Measurements from ENCODE around the gene MATN1.

MATN1 gene

GRCh38 chr1:30701258-30701633 lies 22.1 kb downstream of the MATN1 start:
- DNase-seq (ENCODE audit: low spot score) = no peak
- in situ Hi-C loops (cut with MboI; ENCODE audit: low sequenced_read_pairs, unreplicated experiment) = loop anchor here (25.0 kb wide), 1 partner anchor 1464 kb away; the partner anchor contains the start of genes MECR and PTPRU
- no peak for TF ChIP-seq CTCF (IDR thresholded peaks at IDR 0.05; ENCODE audit: borderline replicate concordance, control extremely low read depth, extremely low read depth, insufficient read depth, missing control alignments)

GRCh38 chr1:30700528-30701257 lies 22.7 kb downstream of the MATN1 start:
- no peak for DNase-seq (ENCODE audit: low spot score)
- TF ChIP-seq CTCF (IDR thresholded peaks at IDR 0.05; ENCODE audit: borderline replicate concordance, control extremely low read depth, extremely low read depth, insufficient read depth, missing control alignments) = no peak
- in situ Hi-C loops (cut with MboI; ENCODE audit: low sequenced_read_pairs, unreplicated experiment) = loop anchor here (25.0 kb wide), 1 partner anchor 1463 kb away; the partner anchor contains the start of genes MECR and PTPRU

- in situ Hi-C loops (cut with MboI; ENCODE audit: low sequenced_read_pairs, unreplicated experiment) = loop anchor here (25.0 kb wide), 1 partner anchor 1462 kb away; the partner anchor contains the start of genes MECR and PTPRU
- TF ChIP-seq CTCF (IDR thresholded peaks at IDR 0.05; ENCODE audit: borderline replicate concordance, control extremely low read depth, extremely low read depth, insufficient read depth, missing control alignments) = no peak
- no peak for DNase-seq (ENCODE audit: low spot score)
These were observed 23.6 kb downstream of the MATN1 start for GRCh38 chr1:30699762-30700161.

- no peak for TF ChIP-seq CTCF (IDR thresholded peaks at IDR 0.05; ENCODE audit: borderline replicate concordance, control extremely low read depth, extremely low read depth, insufficient read depth, missing control alignments)
- in situ Hi-C loops (cut with MboI; ENCODE audit: low sequenced_read_pairs, unreplicated experiment) = no loop called here
- no peak for DNase-seq (ENCODE audit: low spot score)
These were observed 24.9 kb downstream of the MATN1 start for GRCh38 chr1:30698401-30698981.

- DNase-seq (ENCODE audit: low spot score) = peak; percentile 77
- in situ Hi-C loops (cut with MboI; ENCODE audit: low sequenced_read_pairs, unreplicated experiment) = no loop called here
- no peak for TF ChIP-seq CTCF (IDR thresholded peaks at IDR 0.05; ENCODE audit: borderline replicate concordance, control extremely low read depth, extremely low read depth, insufficient read depth, missing control alignments)
These were observed 25.6 kb downstream of the MATN1 start for GRCh38 chr1:30697571-30698376.

- TF ChIP-seq CTCF (IDR thresholded peaks at IDR 0.05; ENCODE audit: borderline replicate concordance, control extremely low read depth, extremely low read depth, insufficient read depth, missing control alignments) = no peak
- in situ Hi-C loops (cut with MboI; ENCODE audit: low sequenced_read_pairs, unreplicated experiment) = no loop called here
- no peak for DNase-seq (ENCODE audit: low spot score)
These were observed 26.6 kb downstream of the MATN1 start for GRCh38 chr1:30696831-30697230.

Measured in GM13976 (cell line).